ENCODE measurements around the gene KY.

GRCh38 chr3:134567605-134568004 lies 83.2 kb downstream of the KY start:
- TF ChIP-seq POLR2A (IDR thresholded peaks at IDR 0.05): no peak
- TF ChIP-seq CTCF (IDR thresholded peaks at IDR 0.05): no peak
